Measurements from ENCODE around the gene FAM184B. TPM values are rescaled to one million over a fixed set of nuclear protein-coding genes. Genes with fewer than 3 reads are reported as not detected.

Gene FAM184B
- total and polyA plus RNA-seq, 2 experiments from 2014 or later, result 0.11 to 0.49 TPM

DNA sequence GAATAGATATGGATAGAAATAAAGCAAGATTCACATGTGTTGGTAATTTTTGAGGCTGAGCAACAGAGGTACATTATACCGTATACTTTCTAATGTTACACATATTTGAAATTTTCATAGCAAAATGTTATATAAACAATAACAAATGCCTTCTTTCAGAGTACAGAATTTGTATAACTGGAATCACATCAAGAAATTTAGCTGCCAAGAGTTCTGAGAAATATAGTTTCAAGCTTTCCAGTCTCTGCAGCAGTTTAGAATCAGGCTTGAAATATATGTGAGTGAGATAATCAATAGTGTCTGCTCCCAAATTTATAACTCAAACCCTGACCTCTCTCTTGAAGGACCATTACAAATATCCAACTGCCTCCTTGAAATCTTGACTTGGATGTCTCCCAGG is 23.8 kb downstream of the FAM184B start:
- Mint-ChIP-seq H3K9me3 (no peaks in the 10 kb centered on the region), H3K36me3 (ENCODE audit: low read depth) (no peaks in the 10 kb centered on the region; the same call in 2 of the 3 replicates), H3K4me3 (no peak overlapping the region), H3K27ac (no peak overlapping the region), H3K27me3 (ENCODE audit: insufficient read depth, low read depth, poor library complexity) (no peaks in the 10 kb centered on the region), H3K4me1 (peaks cover 14% of the 10 kb centered on the region)
- TF ChIP-seq CREB1 (CRISPR knock-in tag; IDR thresholded peaks at IDR 0.05; ENCODE audit: low read depth), result no peak
- TF ChIP-seq JUNB (IDR thresholded peaks at IDR 0.05; ENCODE audit: unreplicated experiment), result no peak
- TF ChIP-seq, protein P1, sequence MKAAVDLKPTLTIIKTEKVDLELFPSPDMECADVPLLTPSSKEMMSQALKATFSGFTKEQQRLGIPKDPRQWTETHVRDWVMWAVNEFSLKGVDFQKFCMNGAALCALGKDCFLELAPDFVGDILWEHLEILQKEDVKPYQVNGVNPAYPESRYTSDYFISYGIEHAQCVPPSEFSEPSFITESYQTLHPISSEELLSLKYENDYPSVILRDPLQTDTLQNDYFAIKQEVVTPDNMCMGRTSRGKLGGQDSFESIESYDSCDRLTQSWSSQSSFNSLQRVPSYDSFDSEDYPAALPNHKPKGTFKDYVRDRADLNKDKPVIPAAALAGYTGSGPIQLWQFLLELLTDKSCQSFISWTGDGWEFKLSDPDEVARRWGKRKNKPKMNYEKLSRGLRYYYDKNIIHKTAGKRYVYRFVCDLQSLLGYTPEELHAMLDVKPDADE (IDR thresholded peaks at IDR 0.05), result no peak
- TF ChIP-seq ZNF331 (CRISPR knock-in tag; IDR thresholded peaks at IDR 0.05; ENCODE audit: low read depth), result no peak
- TF ChIP-seq, protein P2, sequence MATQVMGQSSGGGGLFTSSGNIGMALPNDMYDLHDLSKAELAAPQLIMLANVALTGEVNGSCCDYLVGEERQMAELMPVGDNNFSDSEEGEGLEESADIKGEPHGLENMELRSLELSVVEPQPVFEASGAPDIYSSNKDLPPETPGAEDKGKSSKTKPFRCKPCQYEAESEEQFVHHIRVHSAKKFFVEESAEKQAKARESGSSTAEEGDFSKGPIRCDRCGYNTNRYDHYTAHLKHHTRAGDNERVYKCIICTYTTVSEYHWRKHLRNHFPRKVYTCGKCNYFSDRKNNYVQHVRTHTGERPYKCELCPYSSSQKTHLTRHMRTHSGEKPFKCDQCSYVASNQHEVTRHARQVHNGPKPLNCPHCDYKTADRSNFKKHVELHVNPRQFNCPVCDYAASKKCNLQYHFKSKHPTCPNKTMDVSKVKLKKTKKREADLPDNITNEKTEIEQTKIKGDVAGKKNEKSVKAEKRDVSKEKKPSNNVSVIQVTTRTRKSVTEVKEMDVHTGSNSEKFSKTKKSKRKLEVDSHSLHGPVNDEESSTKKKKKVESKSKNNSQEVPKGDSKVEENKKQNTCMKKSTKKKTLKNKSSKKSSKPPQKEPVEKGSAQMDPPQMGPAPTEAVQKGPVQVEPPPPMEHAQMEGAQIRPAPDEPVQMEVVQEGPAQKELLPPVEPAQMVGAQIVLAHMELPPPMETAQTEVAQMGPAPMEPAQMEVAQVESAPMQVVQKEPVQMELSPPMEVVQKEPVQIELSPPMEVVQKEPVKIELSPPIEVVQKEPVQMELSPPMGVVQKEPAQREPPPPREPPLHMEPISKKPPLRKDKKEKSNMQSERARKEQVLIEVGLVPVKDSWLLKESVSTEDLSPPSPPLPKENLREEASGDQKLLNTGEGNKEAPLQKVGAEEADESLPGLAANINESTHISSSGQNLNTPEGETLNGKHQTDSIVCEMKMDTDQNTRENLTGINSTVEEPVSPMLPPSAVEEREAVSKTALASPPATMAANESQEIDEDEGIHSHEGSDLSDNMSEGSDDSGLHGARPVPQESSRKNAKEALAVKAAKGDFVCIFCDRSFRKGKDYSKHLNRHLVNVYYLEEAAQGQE (IDR thresholded peaks at IDR 0.05; ENCODE audit: unreplicated experiment), result no peak
- no peak for TF ChIP-seq STAT1 (IDR thresholded peaks at IDR 0.05; ENCODE audit: unreplicated experiment)
- DNase-seq (ENCODE audit: low spot score) (no peak), ATAC-seq (no peak)
- H3K36me3 ChIP-seq (ENCODE audit: insufficient read depth), result no peaks in the 10 kb centered on the region
- no peak overlapping the region for H3K27ac ChIP-seq (ENCODE audit: low read depth)
- no peak overlapping the region for H2AFZ ChIP-seq
- H3K79me2 ChIP-seq (replicated peaks; ENCODE audit: insufficient read depth), result no peaks in the 10 kb centered on the region
- no peaks in the 10 kb centered on the region for H3K27me3 ChIP-seq (ENCODE audit: insufficient read depth)
- H3K4me3 ChIP-seq, result no peak overlapping the region
- H3F3A ChIP-seq (replicated peaks; ENCODE audit: low read depth), result no peaks in the 10 kb centered on the region
- no peaks in the 10 kb centered on the region for H3K9me2 ChIP-seq (ENCODE audit: insufficient read depth)
- no peaks in the 10 kb centered on the region for H3K4me1 ChIP-seq (ENCODE audit: insufficient read depth)
- no peaks in the 10 kb centered on the region for H4K20me1 ChIP-seq (replicated peaks; ENCODE audit: insufficient read depth)
- H3K4me2 ChIP-seq, result no peak overlapping the region

DNA sequence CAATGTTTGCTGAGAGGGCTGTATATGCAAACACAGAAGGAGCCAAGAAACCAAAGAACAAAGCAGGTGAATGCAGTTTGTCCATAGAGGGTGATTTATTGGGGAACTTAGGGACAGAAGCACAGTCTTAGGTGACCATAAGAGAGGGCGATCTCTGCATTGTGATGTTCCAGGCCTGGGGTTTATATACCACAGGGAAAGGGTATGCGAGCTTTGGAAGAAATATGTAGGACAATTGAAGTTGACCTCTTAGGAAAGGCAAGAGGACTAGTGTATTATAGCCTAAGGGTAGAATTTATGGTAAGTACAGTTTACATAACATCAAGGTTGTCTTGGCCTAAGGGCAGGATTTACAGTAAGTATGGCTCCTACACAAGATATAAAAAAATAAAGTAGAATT is 27.8 kb downstream of the FAM184B start:
- no peaks in the 10 kb centered on the region for H3F3A ChIP-seq (replicated peaks; ENCODE audit: low read depth)
- H4K20me1 ChIP-seq (replicated peaks; ENCODE audit: insufficient read depth), result no peaks in the 10 kb centered on the region
- no peaks in the 10 kb centered on the region for H3K36me3 Mint-ChIP-seq (ENCODE audit: low read depth)
- ATAC-seq, result no peak
- H3K4me1 ChIP-seq (ENCODE audit: insufficient read depth), result no peaks in the 10 kb centered on the region
- no peaks in the 10 kb centered on the region for H3K27me3 Mint-ChIP-seq (ENCODE audit: insufficient read depth, low read depth, poor library complexity)
- H3K36me3 ChIP-seq (ENCODE audit: insufficient read depth), result no peaks in the 10 kb centered on the region
- H2AFZ ChIP-seq, result no peak overlapping the region
- no peaks in the 10 kb centered on the region for H3K79me2 ChIP-seq (replicated peaks; ENCODE audit: insufficient read depth)
- H3K4me3 Mint-ChIP-seq, result no peak overlapping the region
- H3K4me1 Mint-ChIP-seq, result no peaks in the 10 kb centered on the region
- DNase-seq (ENCODE audit: low spot score), result no peak
- H3K4me2 ChIP-seq, result no peak overlapping the region
- no peaks in the 10 kb centered on the region for H3K27me3 ChIP-seq (ENCODE audit: insufficient read depth)
- no peaks in the 10 kb centered on the region for H3K9me2 ChIP-seq (ENCODE audit: insufficient read depth)
- no peak overlapping the region for H3K4me3 ChIP-seq
- H3K27ac Mint-ChIP-seq, result no peak overlapping the region
- no peak overlapping the region for H3K27ac ChIP-seq (ENCODE audit: low read depth)
- H3K9me3 Mint-ChIP-seq, result no peaks in the 10 kb centered on the region
- TF ChIP-seq POLR2AphosphoS5 (IDR thresholded peaks at IDR 0.05; ENCODE audit: low read depth), result no peak
- TF ChIP-seq, protein P3, sequence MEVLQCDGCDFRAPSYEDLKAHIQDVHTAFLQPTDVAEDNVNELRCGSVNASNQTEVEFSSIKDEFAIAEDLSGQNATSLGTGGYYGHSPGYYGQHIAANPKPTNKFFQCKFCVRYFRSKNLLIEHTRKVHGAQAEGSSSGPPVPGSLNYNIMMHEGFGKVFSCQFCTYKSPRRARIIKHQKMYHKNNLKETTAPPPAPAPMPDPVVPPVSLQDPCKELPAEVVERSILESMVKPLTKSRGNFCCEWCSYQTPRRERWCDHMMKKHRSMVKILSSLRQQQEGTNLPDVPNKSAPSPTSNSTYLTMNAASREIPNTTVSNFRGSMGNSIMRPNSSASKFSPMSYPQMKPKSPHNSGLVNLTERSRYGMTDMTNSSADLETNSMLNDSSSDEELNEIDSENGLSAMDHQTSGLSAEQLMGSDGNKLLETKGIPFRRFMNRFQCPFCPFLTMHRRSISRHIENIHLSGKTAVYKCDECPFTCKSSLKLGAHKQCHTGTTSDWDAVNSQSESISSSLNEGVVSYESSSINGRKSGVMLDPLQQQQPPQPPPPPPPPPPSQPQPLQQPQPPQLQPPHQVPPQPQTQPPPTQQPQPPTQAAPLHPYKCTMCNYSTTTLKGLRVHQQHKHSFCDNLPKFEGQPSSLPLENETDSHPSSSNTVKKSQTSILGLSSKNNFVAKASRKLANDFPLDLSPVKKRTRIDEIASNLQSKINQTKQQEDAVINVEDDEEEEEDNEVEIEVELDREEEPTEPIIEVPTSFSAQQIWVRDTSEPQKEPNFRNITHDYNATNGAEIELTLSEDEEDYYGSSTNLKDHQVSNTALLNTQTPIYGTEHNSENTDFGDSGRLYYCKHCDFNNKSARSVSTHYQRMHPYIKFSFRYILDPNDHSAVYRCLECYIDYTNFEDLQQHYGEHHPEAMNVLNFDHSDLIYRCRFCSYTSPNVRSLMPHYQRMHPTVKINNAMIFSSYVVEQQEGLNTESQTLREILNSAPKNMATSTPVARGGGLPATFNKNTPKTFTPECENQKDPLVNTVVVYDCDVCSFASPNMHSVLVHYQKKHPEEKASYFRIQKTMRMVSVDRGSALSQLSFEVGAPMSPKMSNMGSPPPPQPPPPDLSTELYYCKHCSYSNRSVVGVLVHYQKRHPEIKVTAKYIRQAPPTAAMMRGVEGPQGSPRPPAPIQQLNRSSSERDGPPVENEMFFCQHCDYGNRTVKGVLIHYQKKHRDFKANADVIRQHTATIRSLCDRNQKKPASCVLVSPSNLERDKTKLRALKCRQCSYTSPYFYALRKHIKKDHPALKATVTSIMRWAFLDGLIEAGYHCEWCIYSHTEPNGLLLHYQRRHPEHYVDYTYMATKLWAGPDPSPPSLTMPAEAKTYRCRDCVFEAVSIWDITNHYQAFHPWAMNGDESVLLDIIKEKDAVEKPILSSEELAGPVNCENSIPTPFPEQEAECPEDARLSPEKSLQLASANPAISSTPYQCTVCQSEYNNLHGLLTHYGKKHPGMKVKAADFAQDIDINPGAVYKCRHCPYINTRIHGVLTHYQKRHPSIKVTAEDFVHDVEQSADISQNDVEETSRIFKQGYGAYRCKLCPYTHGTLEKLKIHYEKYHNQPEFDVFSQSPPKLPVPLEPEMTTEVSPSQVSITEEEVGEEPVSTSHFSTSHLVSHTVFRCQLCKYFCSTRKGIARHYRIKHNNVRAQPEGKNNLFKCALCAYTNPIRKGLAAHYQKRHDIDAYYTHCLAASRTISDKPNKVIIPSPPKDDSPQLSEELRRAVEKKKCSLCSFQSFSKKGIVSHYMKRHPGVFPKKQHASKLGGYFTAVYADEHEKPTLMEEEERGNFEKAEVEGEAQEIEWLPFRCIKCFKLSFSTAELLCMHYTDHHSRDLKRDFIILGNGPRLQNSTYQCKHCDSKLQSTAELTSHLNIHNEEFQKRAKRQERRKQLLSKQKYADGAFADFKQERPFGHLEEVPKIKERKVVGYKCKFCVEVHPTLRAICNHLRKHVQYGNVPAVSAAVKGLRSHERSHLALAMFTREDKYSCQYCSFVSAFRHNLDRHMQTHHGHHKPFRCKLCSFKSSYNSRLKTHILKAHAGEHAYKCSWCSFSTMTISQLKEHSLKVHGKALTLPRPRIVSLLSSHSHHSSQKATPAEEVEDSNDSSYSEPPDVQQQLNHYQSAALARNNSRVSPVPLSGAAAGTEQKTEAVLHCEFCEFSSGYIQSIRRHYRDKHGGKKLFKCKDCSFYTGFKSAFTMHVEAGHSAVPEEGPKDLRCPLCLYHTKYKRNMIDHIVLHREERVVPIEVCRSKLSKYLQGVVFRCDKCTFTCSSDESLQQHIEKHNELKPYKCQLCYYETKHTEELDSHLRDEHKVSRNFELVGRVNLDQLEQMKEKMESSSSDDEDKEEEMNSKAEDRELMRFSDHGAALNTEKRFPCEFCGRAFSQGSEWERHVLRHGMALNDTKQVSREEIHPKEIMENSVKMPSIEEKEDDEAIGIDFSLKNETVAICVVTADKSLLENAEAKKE (CRISPR knock-in tag; IDR thresholded peaks at IDR 0.05), result no peak
- TF ChIP-seq, protein P2 (IDR thresholded peaks at IDR 0.05; ENCODE audit: unreplicated experiment), result no peak

Data from GM23338 (cell line).